Astrocyte (in vitro differentiated cells and primary cell): Measurements from ENCODE around the gene TRIM52. TPM values are rescaled to one million over a fixed set of nuclear protein-coding genes. Genes with fewer than 3 reads are reported as not detected.

ENCODE experiments used
- DNase-seq: peaks from one replicate; pipeline ENCODE4 v3.0.0-alpha.2; 2010; ENCODE audit warnings: low read depth
- FAIRE-seq: peaks from 2 replicates; lab custom pipeline; 2011; peaks lifted over from hg19 to GRCh38; lab: Jason Lieb, UNC
- H2AFZ ChIP-seq: 2 replicates; pipeline ENCODE4 v1.6.0; 2012; ENCODE audit warnings: low read depth, low read length, inconsistent platforms
- H3K27ac ChIP-seq: 2 replicates; pipeline ENCODE4 v1.5.1; 2011; ENCODE audit warnings: low read depth, low read length, inconsistent platforms
- H3K27me3 ChIP-seq: 2 replicates; pipeline ENCODE4 v1.6.0; 2011; ENCODE audit warnings: low read length, inconsistent platforms; ENCODE audit not compliant: insufficient read depth
- H3K36me3 ChIP-seq: 2 replicates; pipeline ENCODE4 v1.5.1; 2011; ENCODE audit warnings: low read length, inconsistent platforms; ENCODE audit not compliant: insufficient read depth
- H3K4me1 ChIP-seq: 2 replicates; pipeline ENCODE4 v1.5.1; 2011; ENCODE audit warnings: low read length, inconsistent platforms; ENCODE audit not compliant: insufficient read depth
- H3K4me2 ChIP-seq: 2 replicates; pipeline ENCODE4 v1.6.0; 2012; ENCODE audit warnings: low read length, inconsistent platforms
- H3K4me3 ChIP-seq: 2 replicates; pipeline ENCODE4 v1.5.1; 2011; ENCODE audit warnings: low read depth, mild to moderate bottlenecking, low read length, inconsistent platforms; ENCODE audit not compliant: insufficient read depth
- H3K79me2 ChIP-seq: 2 replicates; pipeline ENCODE4 v1.6.0; 2012; ENCODE audit warnings: mild to moderate bottlenecking, low read length, inconsistent platforms; ENCODE audit not compliant: insufficient read depth
- H3K9ac ChIP-seq: 2 replicates; pipeline ENCODE4 v1.6.0; 2012; ENCODE audit warnings: mild to moderate bottlenecking, low read length, inconsistent platforms
- H3K9me3 ChIP-seq: 2 replicates; pipeline ENCODE4 v1.5.1; 2012; ENCODE audit warnings: low read depth, mild to moderate bottlenecking, low read length, inconsistent platforms; ENCODE audit not compliant: insufficient read depth
- H4K20me1 ChIP-seq: 2 replicates; pipeline ENCODE4 v1.6.0; 2012; ENCODE audit warnings: low read length, inconsistent platforms; ENCODE audit not compliant: insufficient read depth
- H3K27ac Mint-ChIP-seq: one replicate; pipeline ENCODE4 v1.8.0; 2021; ENCODE audit warnings: mild to moderate bottlenecking, mixed read lengths; ENCODE audit not compliant: unreplicated experiment
- H3K27me3 Mint-ChIP-seq: one replicate; pipeline ENCODE4 v1.8.0; 2021; ENCODE audit warnings: low read depth, mixed read lengths; ENCODE audit not compliant: unreplicated experiment
- H3K36me3 Mint-ChIP-seq: one replicate; pipeline ENCODE4 v1.8.0; 2021; ENCODE audit warnings: low read depth, mixed read lengths; ENCODE audit not compliant: unreplicated experiment
- H3K4me1 Mint-ChIP-seq: one replicate; pipeline ENCODE4 v1.8.0; 2021; ENCODE audit warnings: low read depth, mixed read lengths; ENCODE audit not compliant: unreplicated experiment
- H3K4me3 Mint-ChIP-seq: one replicate; pipeline ENCODE4 v1.8.0; 2021; ENCODE audit warnings: mild to moderate bottlenecking, moderate library complexity, mixed read lengths; ENCODE audit not compliant: unreplicated experiment
- H3K9me3 Mint-ChIP-seq: one replicate; pipeline ENCODE4 v1.8.0; 2021; ENCODE audit warnings: mild to moderate bottlenecking, mixed read lengths; ENCODE audit not compliant: unreplicated experiment
- CTCF ChIP-seq: IDR thresholded peaks from 2 replicates; pipeline ENCODE4 v1.5.1; 2011; ENCODE audit warnings: low read depth, mild to moderate bottlenecking, inconsistent platforms, low read length, moderate library complexity; ENCODE audit not compliant: insufficient read depth
- EZH2 ChIP-seq: IDR thresholded peaks from 2 replicates; pipeline ENCODE4 v1.6.1; 2012; ENCODE audit warnings: mild to moderate bottlenecking, low read length, inconsistent platforms; ENCODE audit not compliant: insufficient read depth
- total RNA-seq: library from RNA; stranded (reverse); gene quantifications from 2 replicates; pipeline ENCODE4 v1.2.1, GENCODE V29; 2021

Gene TRIM52
- total RNA-seq, 1 donor from 2014 or later = 6.5 TPM

GRCh38 chr5:181245427-181246275, 15.3 kb downstream of the TRIM52 start:
- Histone ChIP-seq H4K20me1 (peaks cover 61% of the 10 kb centered on the region), H3K4me1 (peaks cover 27% of the 10 kb centered on the region), H2AFZ (peak overlapping the region; percentile 82), H3K27me3 (no peaks in the 10 kb centered on the region), H3K36me3 (peaks cover 16% of the 10 kb centered on the region), H3K9me3 (no peaks in the 10 kb centered on the region), H3K79me2 (peaks cover 90% of the 10 kb centered on the region), H3K4me2 (peak overlapping the region; percentile 97), H3K4me3 (peak overlapping the region; percentile 92), H3K9ac (peak overlapping the region; percentile 99), H3K27ac (peak overlapping the region; percentile 96)
- Mint-ChIP-seq H3K4me3 (peak overlapping the region; percentile 91), H3K27ac (peak overlapping the region; percentile 99), H3K27me3 (no peaks in the 10 kb centered on the region), H3K36me3 (peaks cover 28% of the 10 kb centered on the region), H3K4me1 (peaks cover 38% of the 10 kb centered on the region), H3K9me3 (no peaks in the 10 kb centered on the region)
- FAIRE-seq (no peak), DNase-seq (no peak)
- no peak for TF ChIP-seq EZH2
- no peak for TF ChIP-seq CTCF

- H3K9ac ChIP-seq = peak within 1 kb of the TSS; percentile 96
- peak within 1 kb of the TSS; percentile 92 for H3K4me3 Mint-ChIP-seq
- H3K36me3 Mint-ChIP-seq = peaks cover 32% of the 10 kb centered on the region
- peaks cover 35% of the 10 kb centered on the region for H3K4me1 ChIP-seq
- H3K79me2 ChIP-seq = peaks cover 90% of the 10 kb centered on the region
- H3K9me3 ChIP-seq = no peaks in the 10 kb centered on the region
- peak within 1 kb of the TSS; percentile 98 for H3K4me2 ChIP-seq
- no peaks in the 10 kb centered on the region for H3K27me3 ChIP-seq
- H3K36me3 ChIP-seq = peaks cover 31% of the 10 kb centered on the region
- DNase-seq = peak; percentile 78
- H3K27ac ChIP-seq = peak within 1 kb of the TSS; percentile 93
- no peak for FAIRE-seq
- H2AFZ ChIP-seq = peak within 1 kb of the TSS; percentile 99
- no peaks in the 10 kb centered on the region for H3K9me3 Mint-ChIP-seq
- H3K4me3 ChIP-seq = peak within 1 kb of the TSS; percentile 99
- no peaks in the 10 kb centered on the region for H3K27me3 Mint-ChIP-seq
- TF ChIP-seq CTCF (no peak), EZH2 (no peak)
- H3K27ac Mint-ChIP-seq = peak within 1 kb of the TSS; percentile 99
- peaks cover 28% of the 10 kb centered on the region for H3K4me1 Mint-ChIP-seq
- peaks cover 59% of the 10 kb centered on the region for H4K20me1 ChIP-seq
These were observed 17.2 kb downstream of the TRIM52 start, which contains the start of gene RACK1 for GRCh38 chr5:181243564-181244343. TSS of gene RACK1 (minus strand) at chr5:181243906. CDS start at chr5:181243800, 106 bp downstream.
